ENCODE results near the gene CA5A. TPM values are rescaled to one million over a fixed set of nuclear protein-coding genes. Genes with fewer than 3 reads are reported as not detected.

The CA5A gene
- total and polyA plus RNA-seq, 2 experiments from 2014 or later = not detected

GRCh38 chr16:87948735-87949070 lies 12.4 kb upstream of the CA5A start:
- TF ChIP-seq ETS1 (IDR thresholded peaks at IDR 0.05) (no peak), JUNB (IDR thresholded peaks at IDR 0.05; ENCODE audit: unreplicated experiment) (no peak), ZNF331 (CRISPR knock-in tag; IDR thresholded peaks at IDR 0.05; ENCODE audit: low read depth) (no peak), ZNF114 (CRISPR knock-in tag; IDR thresholded peaks at IDR 0.05) (no peak), REST (IDR thresholded peaks at IDR 0.05; ENCODE audit: unreplicated experiment) (no peak), NANOG (IDR thresholded peaks at IDR 0.05; ENCODE audit: borderline replicate concordance) (no peak), POLR2AphosphoS5 (IDR thresholded peaks at IDR 0.05; ENCODE audit: low read depth) (no peak), CREB1 (CRISPR knock-in tag; IDR thresholded peaks at IDR 0.05; ENCODE audit: low read depth) (no peak), STAT1 (IDR thresholded peaks at IDR 0.05; ENCODE audit: unreplicated experiment) (no peak), EZH2 (IDR thresholded peaks at IDR 0.05; ENCODE audit: low read depth, unreplicated experiment) (no peak), EZH2phosphoT487 (IDR thresholded peaks at IDR 0.05; ENCODE audit: unreplicated experiment) (no peak)
- TF ChIP-seq, protein P1, sequence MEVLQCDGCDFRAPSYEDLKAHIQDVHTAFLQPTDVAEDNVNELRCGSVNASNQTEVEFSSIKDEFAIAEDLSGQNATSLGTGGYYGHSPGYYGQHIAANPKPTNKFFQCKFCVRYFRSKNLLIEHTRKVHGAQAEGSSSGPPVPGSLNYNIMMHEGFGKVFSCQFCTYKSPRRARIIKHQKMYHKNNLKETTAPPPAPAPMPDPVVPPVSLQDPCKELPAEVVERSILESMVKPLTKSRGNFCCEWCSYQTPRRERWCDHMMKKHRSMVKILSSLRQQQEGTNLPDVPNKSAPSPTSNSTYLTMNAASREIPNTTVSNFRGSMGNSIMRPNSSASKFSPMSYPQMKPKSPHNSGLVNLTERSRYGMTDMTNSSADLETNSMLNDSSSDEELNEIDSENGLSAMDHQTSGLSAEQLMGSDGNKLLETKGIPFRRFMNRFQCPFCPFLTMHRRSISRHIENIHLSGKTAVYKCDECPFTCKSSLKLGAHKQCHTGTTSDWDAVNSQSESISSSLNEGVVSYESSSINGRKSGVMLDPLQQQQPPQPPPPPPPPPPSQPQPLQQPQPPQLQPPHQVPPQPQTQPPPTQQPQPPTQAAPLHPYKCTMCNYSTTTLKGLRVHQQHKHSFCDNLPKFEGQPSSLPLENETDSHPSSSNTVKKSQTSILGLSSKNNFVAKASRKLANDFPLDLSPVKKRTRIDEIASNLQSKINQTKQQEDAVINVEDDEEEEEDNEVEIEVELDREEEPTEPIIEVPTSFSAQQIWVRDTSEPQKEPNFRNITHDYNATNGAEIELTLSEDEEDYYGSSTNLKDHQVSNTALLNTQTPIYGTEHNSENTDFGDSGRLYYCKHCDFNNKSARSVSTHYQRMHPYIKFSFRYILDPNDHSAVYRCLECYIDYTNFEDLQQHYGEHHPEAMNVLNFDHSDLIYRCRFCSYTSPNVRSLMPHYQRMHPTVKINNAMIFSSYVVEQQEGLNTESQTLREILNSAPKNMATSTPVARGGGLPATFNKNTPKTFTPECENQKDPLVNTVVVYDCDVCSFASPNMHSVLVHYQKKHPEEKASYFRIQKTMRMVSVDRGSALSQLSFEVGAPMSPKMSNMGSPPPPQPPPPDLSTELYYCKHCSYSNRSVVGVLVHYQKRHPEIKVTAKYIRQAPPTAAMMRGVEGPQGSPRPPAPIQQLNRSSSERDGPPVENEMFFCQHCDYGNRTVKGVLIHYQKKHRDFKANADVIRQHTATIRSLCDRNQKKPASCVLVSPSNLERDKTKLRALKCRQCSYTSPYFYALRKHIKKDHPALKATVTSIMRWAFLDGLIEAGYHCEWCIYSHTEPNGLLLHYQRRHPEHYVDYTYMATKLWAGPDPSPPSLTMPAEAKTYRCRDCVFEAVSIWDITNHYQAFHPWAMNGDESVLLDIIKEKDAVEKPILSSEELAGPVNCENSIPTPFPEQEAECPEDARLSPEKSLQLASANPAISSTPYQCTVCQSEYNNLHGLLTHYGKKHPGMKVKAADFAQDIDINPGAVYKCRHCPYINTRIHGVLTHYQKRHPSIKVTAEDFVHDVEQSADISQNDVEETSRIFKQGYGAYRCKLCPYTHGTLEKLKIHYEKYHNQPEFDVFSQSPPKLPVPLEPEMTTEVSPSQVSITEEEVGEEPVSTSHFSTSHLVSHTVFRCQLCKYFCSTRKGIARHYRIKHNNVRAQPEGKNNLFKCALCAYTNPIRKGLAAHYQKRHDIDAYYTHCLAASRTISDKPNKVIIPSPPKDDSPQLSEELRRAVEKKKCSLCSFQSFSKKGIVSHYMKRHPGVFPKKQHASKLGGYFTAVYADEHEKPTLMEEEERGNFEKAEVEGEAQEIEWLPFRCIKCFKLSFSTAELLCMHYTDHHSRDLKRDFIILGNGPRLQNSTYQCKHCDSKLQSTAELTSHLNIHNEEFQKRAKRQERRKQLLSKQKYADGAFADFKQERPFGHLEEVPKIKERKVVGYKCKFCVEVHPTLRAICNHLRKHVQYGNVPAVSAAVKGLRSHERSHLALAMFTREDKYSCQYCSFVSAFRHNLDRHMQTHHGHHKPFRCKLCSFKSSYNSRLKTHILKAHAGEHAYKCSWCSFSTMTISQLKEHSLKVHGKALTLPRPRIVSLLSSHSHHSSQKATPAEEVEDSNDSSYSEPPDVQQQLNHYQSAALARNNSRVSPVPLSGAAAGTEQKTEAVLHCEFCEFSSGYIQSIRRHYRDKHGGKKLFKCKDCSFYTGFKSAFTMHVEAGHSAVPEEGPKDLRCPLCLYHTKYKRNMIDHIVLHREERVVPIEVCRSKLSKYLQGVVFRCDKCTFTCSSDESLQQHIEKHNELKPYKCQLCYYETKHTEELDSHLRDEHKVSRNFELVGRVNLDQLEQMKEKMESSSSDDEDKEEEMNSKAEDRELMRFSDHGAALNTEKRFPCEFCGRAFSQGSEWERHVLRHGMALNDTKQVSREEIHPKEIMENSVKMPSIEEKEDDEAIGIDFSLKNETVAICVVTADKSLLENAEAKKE (CRISPR knock-in tag; IDR thresholded peaks at IDR 0.05) = no peak
- TF ChIP-seq, protein P2, sequence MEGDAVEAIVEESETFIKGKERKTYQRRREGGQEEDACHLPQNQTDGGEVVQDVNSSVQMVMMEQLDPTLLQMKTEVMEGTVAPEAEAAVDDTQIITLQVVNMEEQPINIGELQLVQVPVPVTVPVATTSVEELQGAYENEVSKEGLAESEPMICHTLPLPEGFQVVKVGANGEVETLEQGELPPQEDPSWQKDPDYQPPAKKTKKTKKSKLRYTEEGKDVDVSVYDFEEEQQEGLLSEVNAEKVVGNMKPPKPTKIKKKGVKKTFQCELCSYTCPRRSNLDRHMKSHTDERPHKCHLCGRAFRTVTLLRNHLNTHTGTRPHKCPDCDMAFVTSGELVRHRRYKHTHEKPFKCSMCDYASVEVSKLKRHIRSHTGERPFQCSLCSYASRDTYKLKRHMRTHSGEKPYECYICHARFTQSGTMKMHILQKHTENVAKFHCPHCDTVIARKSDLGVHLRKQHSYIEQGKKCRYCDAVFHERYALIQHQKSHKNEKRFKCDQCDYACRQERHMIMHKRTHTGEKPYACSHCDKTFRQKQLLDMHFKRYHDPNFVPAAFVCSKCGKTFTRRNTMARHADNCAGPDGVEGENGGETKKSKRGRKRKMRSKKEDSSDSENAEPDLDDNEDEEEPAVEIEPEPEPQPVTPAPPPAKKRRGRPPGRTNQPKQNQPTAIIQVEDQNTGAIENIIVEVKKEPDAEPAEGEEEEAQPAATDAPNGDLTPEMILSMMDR (conservative IDR thresholded peaks at IDR 0.05; ENCODE audit: low read depth in 2 of 2) = no peak
- DNase-seq (ENCODE audit: low spot score) = no peak
- peaks cover 10% of the 10 kb centered on the region for H3K4me1 ChIP-seq (ENCODE audit: insufficient read depth)
- Mint-ChIP-seq H3K4me3 (no peak overlapping the region), H3K4me1 (peaks cover 41% of the 10 kb centered on the region), H3K9me3 (no peaks in the 10 kb centered on the region), H3K27me3 (ENCODE audit: insufficient read depth, low read depth, poor library complexity) (peaks cover 21% of the 10 kb centered on the region), H3K27ac (peak overlapping the region; percentile 24; the same call in 1 of the 2 replicates), H3K36me3 (ENCODE audit: low read depth) (peaks cover 11% of the 10 kb centered on the region)
- no peaks in the 10 kb centered on the region for H3K27me3 ChIP-seq (ENCODE audit: insufficient read depth)
- H3K4me2 ChIP-seq = no peak overlapping the region
- ATAC-seq = no peak
- no peak overlapping the region for H3K27ac ChIP-seq (ENCODE audit: low read depth)
- H2AFZ ChIP-seq = no peak overlapping the region
- no peaks in the 10 kb centered on the region for H3K36me3 ChIP-seq (ENCODE audit: insufficient read depth)
- H3K9me2 ChIP-seq (ENCODE audit: insufficient read depth) = no peaks in the 10 kb centered on the region
- H3K4me3 ChIP-seq = no peak overlapping the region
- H4K20me1 ChIP-seq (replicated peaks; ENCODE audit: insufficient read depth) = peaks cover 11% of the 10 kb centered on the region; the same call in 1 of the 2 replicates
- H3K79me2 ChIP-seq (replicated peaks; ENCODE audit: insufficient read depth) = peaks cover 20% of the 10 kb centered on the region
- 0 out of 2 replicates have a peak, but pooled peaks cover 3% of the 10 kb centered on the region for H3F3A ChIP-seq (replicated peaks; ENCODE audit: low read depth)

Data from GM23338 (cell line).